Choroid plexus epithelial cell (primary cell): ENCODE results near the gene PSMG3.
A peak's percentile ranks its signal among the peaks of the same experiment; 100 is the strongest.

Experiments used
- DNase-seq: peaks from one replicate; pipeline ENCODE4 v3.0.0-alpha.2; 2010; ENCODE audit warnings: low read depth
- H3K4me3 ChIP-seq: 2 replicates; pipeline ENCODE4 v1.5.1; 2011; ENCODE audit warnings: low read depth, mild to moderate bottlenecking, control low read depth, low read length, moderate library complexity
- CTCF ChIP-seq: conservative IDR thresholded peaks from 2 replicates; pipeline ENCODE4 v1.5.1; 2011; ENCODE audit warnings: low read depth, mild to moderate bottlenecking, control low read depth, inconsistent platforms, low read length, moderate library complexity

PSMG3 gene

GRCh38 chr7:1558841-1559625 is 10.8 kb downstream of the PSMG3 start:
- no peak for TF ChIP-seq CTCF
- no peak for DNase-seq
- no peak overlapping the region for H3K4me3 ChIP-seq

GRCh38 chr7:1558181-1558811 is 11.5 kb downstream of the PSMG3 start:
- DNase-seq = peak; percentile 40
- no peak overlapping the region for H3K4me3 ChIP-seq
- TF ChIP-seq CTCF = peak; percentile 44

- no peak overlapping the region for H3K4me3 ChIP-seq
- no peak for DNase-seq
- no peak for TF ChIP-seq CTCF
These were observed 12.1 kb downstream of the PSMG3 start for GRCh38 chr7:1557771-1558170.

GRCh38 chr7:1557006-1557405 is 12.8 kb downstream of the PSMG3 start:
- DNase-seq = no peak
- no peak overlapping the region for H3K4me3 ChIP-seq
- TF ChIP-seq CTCF = no peak

- DNase-seq = no peak
- peak; percentile 39 for TF ChIP-seq CTCF
- no peak within 1 kb of the TSS for H3K4me3 ChIP-seq
These were observed 13.9 kb downstream of the PSMG3 start, which contains the start of gene TMEM184A for GRCh38 chr7:1555813-1556543. TSS of gene TMEM184A (minus strand) at chr7:1556205. CDS start at chr7:1555484, 721 bp downstream.

GRCh38 chr7:1555046-1555812 is 14.6 kb downstream of the PSMG3 start:
- peak; percentile 93 for DNase-seq
- no peak for TF ChIP-seq CTCF
- H3K4me3 ChIP-seq = no peak overlapping the region
